Mesenchymal stem cell (in vitro differentiated cells and primary cell): ENCODE data around the gene SCYL3.
A peak's percentile ranks its signal among the peaks of the same experiment; 100 is the strongest.

Source experiments
- DNase-seq: peaks from one replicate; pipeline ENCODE4 v3.0.0-alpha.2; 2013
- H2AFZ ChIP-seq: one replicate; pipeline ENCODE4 v1.6.1; 2013; ENCODE audit warnings: low read depth, mild to moderate bottlenecking, control low read depth, inconsistent platforms, low read length, moderate library complexity
- H2AK5ac ChIP-seq: 2 replicates; pipeline ENCODE4 v1.6.1; 2013; ENCODE audit warnings: low read length, moderate library complexity, mild to moderate bottlenecking, inconsistent platforms; ENCODE audit not compliant: severe bottlenecking
- H2BK120ac ChIP-seq: one replicate; pipeline ENCODE4 v1.6.1; 2013; ENCODE audit warnings: low read depth, mild to moderate bottlenecking, inconsistent platforms, low read length, moderate library complexity
- H2BK12ac ChIP-seq, 2 experiments: one replicate each; pipeline ENCODE4 v1.6.1; 2013; ENCODE audit warnings: inconsistent platforms in 2 of 2, low read length in 2 of 2, mild to moderate bottlenecking in 2 of 2, moderate library complexity in 2 of 2, control low read depth in 1 of 2
- H2BK15ac ChIP-seq: one replicate; pipeline ENCODE4 v1.6.1; 2013; ENCODE audit warnings: mild to moderate bottlenecking, low read depth, inconsistent platforms; ENCODE audit not compliant: poor library complexity, severe bottlenecking
- H2BK5ac ChIP-seq: 2 replicates; pipeline ENCODE4 v1.6.1; 2013; ENCODE audit warnings: low read depth, mild to moderate bottlenecking, low read length, control low read depth, inconsistent platforms; ENCODE audit not compliant: poor library complexity, severe bottlenecking
- H3K14ac ChIP-seq, 2 experiments: one replicate each; pipeline ENCODE4 v1.6.1; 2013; ENCODE audit warnings: inconsistent platforms in 2 of 2, low read length in 2 of 2, control low read depth in 1 of 2, mild to moderate bottlenecking in 1 of 2, moderate library complexity in 1 of 2
- H3K18ac ChIP-seq, 2 experiments: one replicate each; pipeline ENCODE4 v1.6.1; 2013; ENCODE audit warnings: inconsistent platforms in 2 of 2, low read length in 2 of 2, control low read depth in 1 of 2, low read depth in 1 of 2, mild to moderate bottlenecking in 1 of 2
- H3K23ac ChIP-seq, 2 experiments: one replicate each; pipeline ENCODE4 v1.6.1; 2013; ENCODE audit warnings: inconsistent platforms in 2 of 2, low read length in 2 of 2, mild to moderate bottlenecking in 2 of 2, moderate library complexity in 2 of 2, control low read depth in 1 of 2
- H3K27ac ChIP-seq: 2 replicates; pipeline ENCODE4 v1.5.1; 2013; ENCODE audit warnings: mild to moderate bottlenecking, moderate library complexity, low read length, control low read depth, inconsistent platforms; ENCODE audit not compliant: poor library complexity, severe bottlenecking
- H3K27me3 ChIP-seq, 2 experiments: 2 replicates each; pipeline versions ENCODE4 v1.6.1 to v1.7.0; 2013; ENCODE audit warnings: low read length in 2 of 2, mild to moderate bottlenecking in 2 of 2, moderate library complexity in 2 of 2, control low read depth in 1 of 2, inconsistent platforms in 1 of 2; ENCODE audit not compliant: control insufficient read depth in 1 of 2, insufficient read depth in 1 of 2
- H3K36me3 ChIP-seq, 2 experiments: 2 replicates each; pipeline versions ENCODE4 v1.6.1 to v1.7.0; 2013; ENCODE audit warnings: low read length in 2 of 2, control low read depth in 1 of 2, inconsistent platforms in 1 of 2, low read depth in 1 of 2, mild to moderate bottlenecking in 1 of 2; ENCODE audit not compliant: insufficient read depth in 2 of 2, control insufficient read depth in 1 of 2
- H3K4ac ChIP-seq, 2 experiments: one replicate each; pipeline ENCODE4 v1.6.1; 2013; ENCODE audit warnings: inconsistent platforms in 2 of 2, low read length in 2 of 2, mild to moderate bottlenecking in 2 of 2, moderate library complexity in 2 of 2, control low read depth in 1 of 2, low read depth in 1 of 2
- H3K4me1 ChIP-seq: 2 replicates; pipeline ENCODE4 v1.6.1; 2013; ENCODE audit warnings: low read depth, low read length, control low read depth; ENCODE audit not compliant: control insufficient read depth, insufficient read depth
- H3K4me2 ChIP-seq: 2 replicates; pipeline ENCODE4 v1.6.1; 2013; ENCODE audit warnings: low read length, mild to moderate bottlenecking, inconsistent platforms; ENCODE audit not compliant: poor library complexity, severe bottlenecking
- H3K4me3 ChIP-seq, 2 experiments: 2 replicates each; pipeline versions ENCODE4 v1.5.1 to v1.7.0; 2013; ENCODE audit warnings: low read length in 2 of 2, mild to moderate bottlenecking in 2 of 2, control low read depth in 1 of 2, low read depth in 1 of 2; ENCODE audit not compliant: insufficient read depth in 1 of 2
- H3K79me1 ChIP-seq: replicated peaks from 2 replicates; pipeline ENCODE4 v1.6.1; 2013; ENCODE audit warnings: mild to moderate bottlenecking, control low read depth, low read length, inconsistent platforms; ENCODE audit not compliant: poor library complexity, severe bottlenecking
- H3K9ac ChIP-seq: 2 replicates; pipeline ENCODE4 v1.7.0; 2013; ENCODE audit warnings: mild to moderate bottlenecking, low read length, moderate library complexity
- H3K9me3 ChIP-seq: 2 replicates; pipeline ENCODE4 v1.7.0; 2013; ENCODE audit warnings: mild to moderate bottlenecking, low read length; ENCODE audit not compliant: control insufficient read depth
- H4K8ac ChIP-seq: one replicate; pipeline ENCODE4 v1.6.1; 2013; ENCODE audit warnings: inconsistent platforms, mild to moderate bottlenecking, low read length, moderate library complexity
- H4K91ac ChIP-seq: one replicate; pipeline ENCODE4 v1.6.1; 2013; ENCODE audit warnings: mild to moderate bottlenecking, low read length, inconsistent platforms
- WGBS: methylation state at CpG from one replicate; pipeline ENCODE4 v1.1.7; 2013; ENCODE audit warnings: mixed read lengths; 5-methylcytosine and 5-hydroxymethylcytosine counted together

Gene SCYL3

GRCh38 chr1:169931795-169932231 is 38.1 kb upstream of the SCYL3 start:
- Histone ChIP-seq H4K8ac (no peak overlapping the region), H3K18ac (no peak overlapping the region), H2BK12ac (no peak overlapping the region), H3K27me3 (no peaks in the 10 kb centered on the region), H3K9me3 (no peaks in the 10 kb centered on the region), H3K79me1 (no peaks in the 10 kb centered on the region), H2BK15ac (no peak overlapping the region), H3K23ac (no peak overlapping the region), H3K9ac (peak overlapping the region; percentile 62), H3K27ac (no peak overlapping the region), H3K4me3 (no peak overlapping the region), H3K4ac (no peak overlapping the region), H2BK5ac (no peak overlapping the region), H3K4me1 (no peaks in the 10 kb centered on the region), H4K91ac (no peak overlapping the region), H3K4me2 (no peak overlapping the region), H2BK120ac (no peak overlapping the region), H2AFZ (no peak overlapping the region), H2AK5ac (no peak overlapping the region), H3K14ac (no peak overlapping the region), H3K36me3 (no peaks in the 10 kb centered on the region)
- no peak for DNase-seq
- no CpG with 5 or more reads among the region's 1 CpG for WGBS

- H2AK5ac ChIP-seq = no peak overlapping the region
- no peak overlapping the region for H3K4me3 ChIP-seq
- H2BK12ac ChIP-seq = no peak overlapping the region
- no peak overlapping the region for H3K27ac ChIP-seq
- H3K4me2 ChIP-seq = no peak overlapping the region
- H3K9ac ChIP-seq = peak overlapping the region; percentile 10
- no peaks in the 10 kb centered on the region for H3K27me3 ChIP-seq
- H3K23ac ChIP-seq = no peak overlapping the region
- no peaks in the 10 kb centered on the region for H3K4me1 ChIP-seq
- H3K36me3 ChIP-seq = no peaks in the 10 kb centered on the region
- no peak overlapping the region for H2AFZ ChIP-seq
- no peak overlapping the region for H4K8ac ChIP-seq
- H2BK15ac ChIP-seq = no peak overlapping the region
- H3K79me1 ChIP-seq = no peaks in the 10 kb centered on the region
- no peaks in the 10 kb centered on the region for H3K9me3 ChIP-seq
- H4K91ac ChIP-seq = no peak overlapping the region
- no peak overlapping the region for H3K4ac ChIP-seq
- no peak overlapping the region for H2BK5ac ChIP-seq
- no peak overlapping the region for H2BK120ac ChIP-seq
- no CpG with 5 or more reads among the region's 1 CpG for WGBS
- DNase-seq = no peak
- H3K14ac ChIP-seq = no peak overlapping the region
- H3K18ac ChIP-seq = no peak overlapping the region
These were observed 35.5 kb upstream of the SCYL3 start for GRCh38 chr1:169929210-169929526.

- H3K4me3 ChIP-seq = no peak overlapping the region
- no peaks in the 10 kb centered on the region for H3K4me1 ChIP-seq
- H3K4ac ChIP-seq = no peak overlapping the region
- no peak overlapping the region for H3K14ac ChIP-seq
- H3K36me3 ChIP-seq = no peaks in the 10 kb centered on the region
- H2AFZ ChIP-seq = no peak overlapping the region
- no peak overlapping the region for H2BK120ac ChIP-seq
- peak; percentile 60 for DNase-seq
- H2BK5ac ChIP-seq = no peak overlapping the region
- no peaks in the 10 kb centered on the region for H3K79me1 ChIP-seq
- no peak overlapping the region for H4K8ac ChIP-seq
- no peak overlapping the region for H3K27ac ChIP-seq
- H4K91ac ChIP-seq = no peak overlapping the region
- 56% methylated on average over 4 of the region's 6 CpGs for WGBS
- H2BK12ac ChIP-seq = no peak overlapping the region
- no peak overlapping the region for H2AK5ac ChIP-seq
- no peaks in the 10 kb centered on the region for H3K9me3 ChIP-seq
- no peaks in the 10 kb centered on the region for H3K27me3 ChIP-seq
- H3K9ac ChIP-seq = peak overlapping the region; percentile 10
- no peak overlapping the region for H2BK15ac ChIP-seq
- no peak overlapping the region for H3K4me2 ChIP-seq
- no peak overlapping the region for H3K18ac ChIP-seq
- no peak overlapping the region for H3K23ac ChIP-seq
These were observed 34.9 kb upstream of the SCYL3 start for GRCh38 chr1:169928438-169929209.

GRCh38 chr1:169925505-169926482 is 32.1 kb upstream of the SCYL3 start:
- Histone ChIP-seq H4K8ac (no peak overlapping the region), H2BK5ac (no peak overlapping the region), H2BK15ac (no peak overlapping the region), H3K9me3 (no peaks in the 10 kb centered on the region), H3K4me1 (no peaks in the 10 kb centered on the region), H3K4me2 (no peak overlapping the region), H2AK5ac (no peak overlapping the region), H3K27me3 (no peaks in the 10 kb centered on the region), H3K79me1 (no peaks in the 10 kb centered on the region), H3K23ac (no peak overlapping the region), H3K14ac (no peak overlapping the region), H4K91ac (no peak overlapping the region), H3K18ac (no peak overlapping the region), H2AFZ (no peak overlapping the region), H3K27ac (no peak overlapping the region), H3K4me3 (no peak overlapping the region), H2BK120ac (no peak overlapping the region), H3K9ac (no peak overlapping the region), H2BK12ac (no peak overlapping the region), H3K4ac (no peak overlapping the region), H3K36me3 (peaks cover 0 to 10% of the 10 kb centered on the region in 2 experiments)
- DNase-seq = peak; percentile 13
- WGBS = 83% methylated on average over 1 of the region's 3 CpGs
